Fibroblast of mammary gland (primary cell): ENCODE measurements around the gene CLDN10.
"Not testable (repeated sequence)": the region's sequence is repeated elsewhere in the genome, so short reads cannot be mapped to it uniquely, and the experiment has no call there.

ENCODE experiments used
- DNase-seq: peaks from one replicate; pipeline ENCODE4 v3.0.0-alpha.2; 2010; ENCODE audit warnings: low read depth
- H3K4me3 ChIP-seq: 2 replicates; pipeline ENCODE4 v1.5.1; 2011; ENCODE audit warnings: low read depth, mild to moderate bottlenecking, low read length, moderate library complexity; ENCODE audit not compliant: control insufficient read depth
- TF ChIP-seq, protein P1 (sequence below): conservative IDR thresholded peaks from 2 replicates; pipeline ENCODE4 v1.5.1; 2011; ENCODE audit warnings: low read depth, low read length, inconsistent platforms; ENCODE audit not compliant: control insufficient read depth, insufficient read depth

Gene CLDN10

DNA sequence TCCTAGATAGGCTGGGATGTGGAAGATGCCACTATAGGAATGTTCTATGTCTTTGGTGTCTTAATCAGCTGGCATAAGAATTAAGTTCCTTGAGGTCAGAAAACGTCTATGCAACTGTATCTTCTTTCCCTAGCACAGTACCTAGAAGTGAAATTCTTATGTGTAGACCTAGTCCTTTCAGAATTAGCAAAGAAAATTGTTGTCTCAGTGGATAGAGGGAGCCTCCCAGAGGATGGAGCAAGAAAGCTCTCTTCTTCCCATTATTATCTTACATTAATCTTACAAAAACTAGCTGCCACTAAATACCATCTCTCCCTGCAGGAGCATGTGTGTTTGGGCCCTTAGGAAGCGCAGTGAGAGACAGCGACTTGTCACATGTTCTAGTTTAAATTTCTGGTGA, 11.6 kb downstream of the CLDN10 start:
- peak; percentile 10 for DNase-seq
- H3K4me3 ChIP-seq: no peak overlapping the region
- TF ChIP-seq, protein P1, sequence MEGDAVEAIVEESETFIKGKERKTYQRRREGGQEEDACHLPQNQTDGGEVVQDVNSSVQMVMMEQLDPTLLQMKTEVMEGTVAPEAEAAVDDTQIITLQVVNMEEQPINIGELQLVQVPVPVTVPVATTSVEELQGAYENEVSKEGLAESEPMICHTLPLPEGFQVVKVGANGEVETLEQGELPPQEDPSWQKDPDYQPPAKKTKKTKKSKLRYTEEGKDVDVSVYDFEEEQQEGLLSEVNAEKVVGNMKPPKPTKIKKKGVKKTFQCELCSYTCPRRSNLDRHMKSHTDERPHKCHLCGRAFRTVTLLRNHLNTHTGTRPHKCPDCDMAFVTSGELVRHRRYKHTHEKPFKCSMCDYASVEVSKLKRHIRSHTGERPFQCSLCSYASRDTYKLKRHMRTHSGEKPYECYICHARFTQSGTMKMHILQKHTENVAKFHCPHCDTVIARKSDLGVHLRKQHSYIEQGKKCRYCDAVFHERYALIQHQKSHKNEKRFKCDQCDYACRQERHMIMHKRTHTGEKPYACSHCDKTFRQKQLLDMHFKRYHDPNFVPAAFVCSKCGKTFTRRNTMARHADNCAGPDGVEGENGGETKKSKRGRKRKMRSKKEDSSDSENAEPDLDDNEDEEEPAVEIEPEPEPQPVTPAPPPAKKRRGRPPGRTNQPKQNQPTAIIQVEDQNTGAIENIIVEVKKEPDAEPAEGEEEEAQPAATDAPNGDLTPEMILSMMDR: peak; percentile 15

DNA sequence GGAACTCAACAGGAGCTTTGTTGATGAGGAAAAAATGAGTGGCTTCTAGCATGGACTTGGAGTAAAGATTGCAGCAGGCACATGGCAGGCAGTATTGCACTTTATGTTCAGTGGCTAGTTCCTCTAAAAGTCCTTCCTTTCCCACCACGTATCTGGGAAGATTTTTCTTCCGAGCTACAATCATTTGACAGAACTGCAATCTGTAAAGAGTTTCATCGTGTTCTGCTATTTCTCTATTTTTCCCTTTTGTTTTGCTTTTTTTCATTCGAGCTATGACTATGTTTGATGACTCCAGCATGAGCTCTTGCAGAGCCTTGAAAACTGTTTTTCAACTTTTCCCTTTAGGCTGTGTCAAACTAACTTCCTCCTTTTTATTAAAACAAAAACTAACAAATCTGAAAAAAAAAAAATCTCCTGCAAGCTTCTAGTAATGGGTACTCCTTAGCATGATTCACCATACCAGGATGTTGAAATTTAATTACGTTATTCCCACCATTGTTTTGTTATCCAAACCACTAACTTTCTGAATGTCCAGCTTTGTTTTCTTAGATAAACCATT, 12.3 kb downstream of the CLDN10 start:
- TF ChIP-seq, protein P1: no peak
- no peak overlapping the region for H3K4me3 ChIP-seq
- peak; percentile 70 for DNase-seq

DNA sequence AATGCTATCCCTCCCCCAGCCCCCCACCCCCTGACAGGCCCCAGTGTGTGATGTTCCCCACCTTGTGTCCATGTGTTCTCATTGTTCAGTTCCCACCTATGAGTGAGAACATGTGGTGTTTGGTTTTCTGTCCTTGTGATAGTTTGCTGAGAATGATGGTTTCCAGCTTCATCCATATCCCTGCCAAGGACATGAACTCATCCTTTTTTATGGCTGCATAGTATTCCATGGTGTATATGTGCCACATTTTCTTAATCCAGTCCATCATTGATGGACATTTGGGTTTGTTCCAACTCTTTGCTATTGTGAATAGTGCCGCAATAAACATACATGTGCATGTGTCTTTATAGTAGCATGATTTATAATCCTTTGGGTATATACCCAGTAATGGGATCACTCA, 13.2 kb downstream of the CLDN10 start:
- H3K4me3 ChIP-seq, DNase-seq: not testable (repeated sequence)

DNA sequence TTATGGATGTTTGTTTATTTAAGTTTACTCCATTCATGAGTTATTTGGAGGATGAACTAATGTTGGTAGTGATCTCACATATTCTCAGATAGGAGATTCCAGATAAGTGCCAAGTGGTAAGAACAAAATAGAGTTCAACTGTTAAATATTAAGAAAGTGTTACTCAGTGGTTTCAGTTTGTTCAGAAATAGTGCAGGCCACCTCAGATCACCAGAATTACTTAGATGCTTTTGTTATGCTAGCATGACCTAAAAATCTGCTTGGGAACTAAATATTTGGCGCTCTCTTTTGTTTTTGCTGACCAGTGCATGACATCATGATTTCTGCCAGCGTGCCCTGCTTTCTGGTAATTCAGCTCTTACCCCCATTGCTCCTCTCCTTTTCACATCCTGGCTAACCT, 15.6 kb downstream of the CLDN10 start:
- H3K4me3 ChIP-seq: no peak overlapping the region
- no peak for DNase-seq
- TF ChIP-seq, protein P1: no peak

DNA sequence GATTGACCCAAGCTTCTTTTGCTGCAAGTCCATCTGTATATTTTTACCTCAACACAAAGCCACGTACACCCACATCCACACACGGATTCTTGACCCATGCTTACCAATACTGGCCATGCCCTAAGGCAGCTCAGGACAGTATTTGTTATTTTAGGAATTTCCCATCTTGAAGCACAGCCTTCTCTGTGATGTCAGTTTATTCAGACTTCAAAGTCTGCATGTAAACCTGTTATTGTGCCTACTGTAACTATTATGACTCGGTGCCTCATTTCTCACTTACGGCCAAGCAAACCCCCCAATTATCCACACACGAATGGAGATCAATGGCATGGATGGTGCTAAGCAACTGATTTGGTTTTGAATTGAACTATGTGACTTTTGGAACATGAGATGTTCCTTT, 17.5 kb downstream of the CLDN10 start:
- no peak for DNase-seq
- TF ChIP-seq, protein P1: no peak
- H3K4me3 ChIP-seq: no peak overlapping the region

DNA sequence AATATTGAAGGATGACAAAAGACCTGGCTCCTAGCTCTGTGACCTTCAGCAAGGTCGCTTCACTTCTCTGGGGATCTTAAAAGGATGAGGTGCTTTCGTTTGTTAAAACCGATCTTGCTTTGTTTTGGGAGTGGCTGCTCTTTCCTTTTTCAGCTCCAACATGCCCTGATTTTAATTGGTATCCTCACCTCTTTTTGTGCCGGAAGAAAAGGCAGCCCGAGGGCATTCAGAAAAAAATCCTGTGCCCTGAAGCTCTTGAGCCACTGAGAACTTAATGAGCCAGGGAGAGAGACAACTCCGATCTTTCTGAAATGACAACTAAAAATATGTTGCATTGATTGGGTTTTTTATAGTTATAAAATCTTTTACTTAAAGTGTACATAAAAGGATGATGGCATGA, 19.4 kb downstream of the CLDN10 start:
- DNase-seq: no peak
- TF ChIP-seq, protein P1: no peak
- H3K4me3 ChIP-seq: no peak overlapping the region

DNA sequence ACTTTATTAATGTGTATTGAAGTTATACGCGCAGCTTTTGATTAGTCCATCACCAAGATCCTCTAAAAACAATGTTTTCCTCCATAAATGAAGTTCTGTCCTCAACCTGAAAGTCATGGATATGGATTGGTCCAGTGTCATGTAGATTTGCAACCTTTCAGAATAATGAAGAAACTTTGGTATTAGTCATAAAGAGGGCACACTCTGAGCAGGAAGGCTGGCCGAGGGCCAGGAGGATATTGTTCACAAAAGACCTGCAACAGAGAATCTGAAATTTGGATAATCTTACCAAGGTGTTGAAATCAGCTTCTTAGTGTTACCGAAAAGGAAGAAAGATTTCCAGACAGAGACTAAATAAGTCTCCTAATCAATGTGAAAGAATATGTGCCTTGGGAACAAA, 20.7 kb downstream of the CLDN10 start:
- H3K4me3 ChIP-seq: no peak overlapping the region
- TF ChIP-seq, protein P1: no peak
- peak; percentile 48 for DNase-seq

DNA sequence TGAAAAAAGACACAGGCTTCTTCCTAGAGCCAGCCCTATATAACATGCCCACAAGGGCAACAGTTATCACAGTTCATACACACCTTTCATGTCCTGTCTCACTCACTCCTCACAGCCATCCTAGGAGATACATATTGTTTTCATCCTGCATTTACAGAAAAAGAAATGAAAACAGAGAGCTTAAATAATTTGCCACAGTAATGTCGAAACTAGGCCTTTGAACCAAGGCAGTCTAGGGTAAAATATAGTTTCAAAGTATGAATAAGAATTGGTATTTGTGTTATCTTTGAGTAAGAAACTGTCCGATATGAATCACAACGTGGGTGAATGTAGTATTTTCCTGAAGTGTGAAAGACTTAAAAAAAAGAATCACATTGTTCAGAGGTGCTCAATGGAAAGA, 26.8 kb downstream of the CLDN10 start:
- TF ChIP-seq, protein P1: no peak
- H3K4me3 ChIP-seq: no peak overlapping the region
- DNase-seq: no peak
